HTERT RPE-1 (cell line): ENCODE measurements around the gene DST.

ENCODE experiments used
- in situ Hi-C: fragments of 300-500 bp; cut with MboI; formaldehyde crosslinking; loops from 4 replicates; pipeline ENCODE4 v1.14.3; 2020; ENCODE audit warnings: low sequenced_read_pairs

Gene DST

DNA sequence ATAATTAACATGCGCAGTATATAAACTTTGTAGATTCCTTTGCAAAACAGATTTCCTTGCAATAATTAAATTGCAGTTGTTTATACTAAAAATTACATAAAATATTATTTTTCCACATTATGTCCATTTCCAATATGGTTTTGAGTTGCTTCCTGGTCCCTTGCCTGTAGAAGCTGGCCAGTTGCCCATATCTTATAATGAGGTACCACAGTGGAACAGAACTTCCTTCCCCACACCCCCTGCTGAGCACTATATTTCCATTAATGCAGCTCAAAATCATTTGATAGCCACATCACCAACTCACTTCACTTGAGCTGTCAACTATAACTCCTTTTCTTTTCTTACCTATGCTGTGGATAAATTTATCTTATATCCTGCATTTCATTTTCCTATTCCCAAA lies 194.6 kb downstream of the DST start:
- in situ Hi-C loops, result no loop called here

GRCh38 chr6:56445818-56446217 lies 196.9 kb downstream of the DST start:
- in situ Hi-C loops, result no loop called here

DNA sequence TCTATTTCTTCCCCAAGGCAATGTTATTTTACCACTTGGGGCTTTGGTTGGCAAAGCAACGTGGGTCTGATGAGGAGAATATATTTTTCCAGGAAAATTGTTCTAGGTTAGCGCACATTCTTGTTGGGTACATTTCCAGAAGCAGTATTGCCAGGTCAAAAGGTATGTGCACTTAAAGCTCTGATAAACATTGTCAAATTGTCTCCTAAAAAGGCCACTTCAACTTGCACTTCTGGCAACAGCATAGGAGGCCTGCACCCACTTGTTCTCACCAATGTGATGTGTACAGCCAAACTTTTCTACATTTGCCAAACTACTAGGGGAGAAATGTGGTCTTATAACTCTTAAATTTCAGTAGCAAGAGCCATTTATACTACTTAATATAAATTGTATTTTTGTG lies 197.8 kb downstream of the DST start:
- in situ Hi-C loops, result no loop called here

- in situ Hi-C loops, result no loop called here
Measured at GRCh38 chr6:56440551-56440981, 202.1 kb downstream of the DST start.

- in situ Hi-C loops, result no loop called here
Measured at GRCh38 chr6:56437171-56437900, 205.4 kb downstream of the DST start.

- in situ Hi-C loops, result no loop called here
Measured at GRCh38 chr6:56435754-56436153, 206.9 kb downstream of the DST start.

- in situ Hi-C loops, result no loop called here
Measured at GRCh38 chr6:56435326-56435725, 207.4 kb downstream of the DST start.

- in situ Hi-C loops, result no loop called here
Measured at GRCh38 chr6:56434606-56435005, 208.1 kb downstream of the DST start.

DNA sequence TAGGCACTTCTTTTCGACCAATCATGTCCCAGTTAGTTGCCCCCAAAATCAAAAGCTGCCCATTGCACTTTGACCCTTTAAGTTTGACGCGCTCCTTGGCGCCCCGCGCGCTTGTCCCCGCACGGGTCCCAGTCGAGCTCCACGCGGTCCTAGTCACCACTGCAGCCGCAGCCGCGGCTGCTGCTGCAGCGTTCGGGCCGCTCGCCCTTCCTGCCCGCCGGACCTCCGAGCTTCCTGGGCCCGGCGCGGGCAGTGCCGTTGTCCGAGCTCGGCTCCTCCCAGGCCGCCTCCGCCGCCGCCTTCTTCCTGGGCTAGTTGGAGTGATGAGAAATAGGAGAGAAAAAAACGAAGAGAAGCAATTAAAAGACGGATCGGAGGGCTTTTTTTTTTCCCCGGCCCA lies 209.6 kb downstream of the DST start:
- in situ Hi-C loops, result no loop called here

GRCh38 chr6:56432194-56432593 lies 210.5 kb downstream of the DST start:
- in situ Hi-C loops, result no loop called here

DNA sequence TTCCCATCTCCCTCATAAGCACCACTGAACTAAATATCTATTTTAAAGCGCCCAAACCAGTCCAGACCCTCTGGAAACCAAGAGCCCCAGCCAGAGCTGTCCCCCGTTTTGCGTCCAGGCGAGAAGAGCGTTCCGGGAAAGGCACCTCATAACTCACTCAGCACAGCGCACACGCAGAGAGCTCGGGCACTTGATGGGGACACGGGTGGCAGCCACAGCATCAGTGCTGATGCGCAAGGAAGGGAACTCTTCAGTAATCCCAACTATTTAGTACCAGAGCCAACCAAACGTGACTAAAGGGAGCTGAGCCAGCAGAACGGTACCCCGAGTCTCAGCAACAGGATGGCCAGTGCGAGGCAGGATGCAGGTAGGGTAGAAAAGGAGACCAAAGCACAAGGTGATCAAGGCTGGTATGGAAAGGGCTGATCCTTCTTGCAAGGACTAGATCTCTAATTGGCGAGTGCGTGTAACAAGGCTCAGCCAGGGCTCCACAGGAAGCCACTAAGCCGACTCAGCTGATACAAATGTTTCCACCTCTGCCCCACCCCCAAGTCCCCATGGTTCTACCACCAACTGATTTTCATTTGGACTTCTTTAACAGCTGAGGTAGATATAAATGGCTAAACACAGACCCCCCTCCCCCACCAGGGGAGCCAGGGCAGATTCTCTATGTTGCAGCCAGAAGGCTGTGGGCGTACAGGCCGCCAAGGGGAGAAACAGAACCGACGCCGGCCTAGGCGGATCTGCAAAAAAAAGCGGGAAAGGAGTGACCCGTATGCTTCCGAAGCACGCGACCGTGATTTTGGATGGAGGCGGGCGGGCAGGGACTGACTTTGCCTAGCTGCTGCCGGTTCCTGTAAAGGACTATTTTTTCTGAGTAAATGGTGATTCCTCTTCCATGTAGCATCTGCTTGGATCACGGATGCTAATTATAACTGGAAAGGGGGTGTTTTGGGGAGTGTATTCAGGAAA lies 211.8 kb downstream of the DST start:
- in situ Hi-C loops, result no loop called here

- in situ Hi-C loops, result no loop called here
Measured at GRCh38 chr6:56424542-56425083, 218.1 kb downstream of the DST start.

DNA sequence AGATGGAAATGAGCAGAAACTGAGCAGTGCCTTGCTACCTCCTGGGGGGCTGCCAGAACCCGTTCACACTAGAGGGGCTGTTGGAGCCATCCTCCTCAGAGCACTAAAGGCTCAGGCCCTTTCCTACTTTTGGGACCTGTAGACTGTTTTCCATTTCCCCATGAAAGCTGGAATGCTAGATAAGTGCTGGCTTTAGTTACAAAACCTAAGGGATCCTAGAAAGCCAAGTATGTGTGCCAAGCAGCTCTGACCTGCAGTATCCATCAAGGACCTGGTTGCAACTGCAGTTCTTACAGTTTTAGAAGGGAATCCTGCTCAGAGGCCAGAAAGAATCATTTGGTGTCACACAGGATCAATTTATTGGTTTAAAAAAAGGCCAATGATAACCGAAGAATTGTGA lies 218.6 kb downstream of the DST start:
- in situ Hi-C loops, result no loop called here

- in situ Hi-C loops, result no loop called here
Measured at GRCh38 chr6:56420296-56420695, 222.4 kb downstream of the DST start.

DNA sequence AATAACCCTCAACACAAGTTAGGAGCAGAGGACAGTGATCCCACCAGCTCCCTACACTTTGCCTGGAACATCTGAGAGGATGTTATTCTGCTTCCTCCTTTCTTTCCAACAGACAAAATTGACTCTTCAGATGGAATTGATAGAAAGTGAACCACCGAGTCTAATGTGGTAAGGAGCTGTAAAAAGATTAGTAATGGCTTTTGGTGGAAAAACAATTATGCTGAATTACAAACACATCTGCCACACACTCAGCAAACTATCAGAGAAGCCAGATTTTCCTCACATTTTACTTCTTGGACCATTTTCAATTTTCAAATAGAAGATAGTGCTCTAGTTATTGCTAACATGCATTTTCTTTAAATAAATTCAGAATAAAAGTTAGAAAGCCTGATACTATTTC lies 223.5 kb downstream of the DST start:
- in situ Hi-C loops, result no loop called here

GRCh38 chr6:56417823-56418222 lies 224.9 kb downstream of the DST start:
- in situ Hi-C loops, result no loop called here

GRCh38 chr6:56416247-56416646 lies 226.4 kb downstream of the DST start:
- in situ Hi-C loops, result no loop called here

GRCh38 chr6:56408976-56409375 lies 233.7 kb downstream of the DST start:
- in situ Hi-C loops, result no loop called here
